ENCODE data around the gene PHF21B.

Gene PHF21B

DNA sequence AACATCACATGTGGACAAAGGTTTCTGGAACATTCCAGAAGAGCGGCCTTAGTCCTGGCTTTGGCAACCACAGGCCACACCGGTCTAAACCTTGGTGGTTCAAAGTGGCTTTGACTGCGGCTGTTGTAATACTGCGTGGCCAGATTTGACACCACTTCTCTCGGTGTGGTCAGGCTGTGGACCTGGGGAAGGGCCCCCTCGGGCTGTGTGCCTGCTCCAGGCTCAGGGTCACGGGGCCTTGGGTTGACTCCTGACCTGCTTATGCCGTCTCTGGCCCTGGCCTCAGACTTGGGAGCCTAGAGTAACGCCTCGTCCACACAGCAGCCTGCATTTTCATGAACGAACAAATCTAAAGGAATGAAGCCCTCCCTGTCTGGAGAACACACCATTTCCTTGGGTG is 118.0 kb downstream of the PHF21B start:
- no peak for DNase-seq

DNA sequence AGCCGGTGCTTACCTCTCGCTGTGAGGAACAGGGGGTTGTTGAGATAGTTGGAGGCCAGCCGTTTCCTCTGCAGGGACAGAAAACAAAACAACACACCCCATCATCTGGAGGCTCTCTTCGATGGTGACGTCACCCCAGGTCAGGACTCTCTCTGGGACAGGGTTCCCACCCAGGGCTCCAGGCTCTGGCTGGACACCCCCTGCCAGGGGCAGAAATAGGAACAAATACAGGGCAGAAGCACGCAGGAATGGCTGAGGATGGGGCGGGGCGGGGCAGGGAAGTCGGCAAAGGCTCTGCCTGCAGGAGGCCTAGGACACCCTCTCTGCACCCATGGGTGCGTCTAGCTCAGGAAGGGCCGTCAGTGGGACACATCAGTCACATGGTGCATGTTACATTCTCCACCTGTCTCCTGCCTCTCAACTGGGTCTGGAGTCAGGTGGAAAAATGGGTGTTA is 118.5 kb downstream of the PHF21B start:
- DNase-seq = no peak

DNA sequence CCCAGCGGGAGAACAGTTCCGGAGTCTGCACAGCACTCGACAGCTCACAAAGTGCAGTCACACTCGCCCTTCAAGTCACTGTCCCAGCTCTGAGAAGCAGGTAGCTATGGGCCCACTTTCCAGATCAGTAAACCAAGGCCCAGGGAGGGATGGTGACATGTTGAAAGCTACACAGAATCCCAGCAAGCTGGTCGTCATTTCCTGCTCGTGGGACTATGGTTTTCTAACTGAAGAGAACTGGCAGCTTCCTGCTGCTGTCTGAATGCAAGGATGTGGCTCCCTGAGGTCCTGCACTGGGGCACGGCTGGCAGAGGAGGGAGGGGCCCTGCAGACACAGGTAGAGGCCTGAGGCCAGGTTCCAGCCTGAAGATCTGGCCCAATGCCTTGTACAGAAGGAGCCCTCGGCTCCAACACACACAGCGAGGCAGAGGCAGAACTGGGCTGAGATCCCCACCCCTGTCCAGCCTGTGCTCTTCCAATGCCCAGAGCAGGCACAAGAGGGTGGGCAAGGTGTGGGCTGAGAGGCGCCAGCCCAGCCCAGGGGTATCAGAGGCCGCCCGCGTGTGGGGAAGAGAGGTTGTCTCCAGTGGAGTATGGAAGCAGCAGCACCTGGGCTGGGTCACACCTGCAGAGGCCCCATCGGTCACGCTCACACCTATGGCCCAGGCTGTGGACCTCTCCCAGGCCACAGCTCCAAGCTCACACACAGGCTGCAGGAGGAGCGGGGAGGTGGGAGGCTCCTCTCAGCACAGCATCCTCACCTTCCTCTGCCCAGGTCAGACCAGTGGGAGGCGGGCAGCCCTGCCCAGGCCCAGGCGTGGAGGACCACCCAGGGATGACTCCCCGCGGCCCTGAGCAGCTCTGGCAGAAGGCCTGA is 119.2 kb downstream of the PHF21B start:
- DNase-seq = no peak

DNA sequence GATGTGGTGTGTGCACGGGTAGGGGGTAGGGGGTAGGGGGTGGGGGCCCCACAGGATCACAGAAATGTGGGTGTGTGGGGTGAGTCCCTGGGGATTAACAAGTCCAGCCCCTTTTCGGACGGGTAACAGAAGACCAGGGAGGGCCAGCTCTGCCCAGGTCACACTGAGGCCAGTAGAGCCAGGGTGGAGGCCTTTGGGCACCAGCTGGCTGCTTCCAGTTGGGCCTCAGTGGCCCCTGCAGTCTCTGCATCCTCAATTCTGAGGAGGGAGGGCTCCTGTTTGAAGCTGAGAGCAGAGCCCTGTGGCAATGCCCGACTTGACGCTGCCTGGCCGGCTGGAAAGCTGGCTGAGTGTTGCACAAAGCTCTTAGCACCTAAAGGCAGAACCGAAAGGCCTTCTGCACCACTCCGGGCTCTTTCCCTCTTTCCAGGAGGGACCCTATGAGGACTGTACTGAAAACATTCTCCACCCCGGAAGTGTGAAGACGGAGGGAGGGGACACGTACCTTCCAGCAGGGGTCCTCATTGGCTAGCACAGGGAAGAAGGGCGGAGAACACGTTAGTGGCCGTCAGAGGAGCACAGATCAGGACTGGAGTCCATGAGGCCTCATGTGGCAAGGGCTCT is 120.4 kb downstream of the PHF21B start:
- no peak for DNase-seq

DNA sequence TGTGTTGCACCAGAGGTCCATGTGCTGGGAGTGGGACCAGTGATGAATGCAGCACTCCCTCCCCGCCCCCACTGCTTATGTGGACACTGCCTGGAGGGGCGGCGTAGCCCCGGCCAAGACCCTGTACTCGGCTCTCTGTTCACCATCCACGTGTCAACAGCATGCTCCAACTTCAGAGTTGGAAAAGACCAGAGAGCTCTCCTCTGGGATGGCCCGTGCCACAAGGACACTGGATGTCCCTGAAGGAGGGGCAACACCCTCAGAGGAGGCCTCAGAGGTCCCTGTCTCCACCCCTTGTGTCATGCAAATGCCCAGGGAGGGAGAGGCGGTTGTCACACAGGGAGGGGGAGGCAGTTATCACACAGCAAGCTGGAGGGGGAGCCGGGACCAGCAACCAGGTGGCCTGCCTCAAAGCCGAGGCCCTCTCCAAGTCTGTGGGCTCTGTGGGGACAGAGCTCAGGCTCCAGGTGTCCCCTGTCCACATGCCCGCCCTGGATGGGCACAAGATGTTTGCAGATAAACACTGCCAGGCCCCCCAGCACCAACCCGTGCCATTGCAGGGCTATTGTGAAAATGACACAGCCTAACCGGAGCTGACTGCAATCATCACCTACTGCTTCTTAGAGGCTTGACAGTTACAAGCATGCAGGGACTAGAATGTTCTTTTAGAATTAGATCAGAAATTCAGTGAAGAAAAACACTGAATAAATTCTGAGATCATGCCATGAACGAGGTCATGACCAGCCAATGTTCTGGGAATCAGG is 121.1 kb downstream of the PHF21B start:
- DNase-seq = no peak

DNA sequence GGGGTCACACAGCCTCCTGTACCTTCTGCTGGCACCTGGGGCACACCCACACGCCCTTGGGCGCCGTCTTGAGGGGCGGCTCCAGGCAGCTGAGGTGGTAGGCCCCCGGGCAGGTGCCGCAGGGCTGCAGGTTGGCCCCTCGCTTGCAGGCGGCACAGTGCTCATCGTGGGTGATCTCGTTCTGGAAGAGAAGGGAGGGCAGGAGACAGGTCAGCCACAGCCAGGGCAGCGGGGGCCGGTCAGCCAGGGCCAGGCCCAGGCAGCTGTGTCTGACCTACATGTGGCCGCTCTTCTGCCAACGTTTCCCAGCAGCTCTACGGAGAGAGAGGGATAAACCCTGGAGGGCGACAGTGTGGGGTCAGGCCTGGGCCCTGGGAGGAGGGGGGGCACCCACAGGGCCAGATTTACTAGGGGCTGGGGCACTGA is 121.9 kb downstream of the PHF21B start:
- DNase-seq = no peak

DNA sequence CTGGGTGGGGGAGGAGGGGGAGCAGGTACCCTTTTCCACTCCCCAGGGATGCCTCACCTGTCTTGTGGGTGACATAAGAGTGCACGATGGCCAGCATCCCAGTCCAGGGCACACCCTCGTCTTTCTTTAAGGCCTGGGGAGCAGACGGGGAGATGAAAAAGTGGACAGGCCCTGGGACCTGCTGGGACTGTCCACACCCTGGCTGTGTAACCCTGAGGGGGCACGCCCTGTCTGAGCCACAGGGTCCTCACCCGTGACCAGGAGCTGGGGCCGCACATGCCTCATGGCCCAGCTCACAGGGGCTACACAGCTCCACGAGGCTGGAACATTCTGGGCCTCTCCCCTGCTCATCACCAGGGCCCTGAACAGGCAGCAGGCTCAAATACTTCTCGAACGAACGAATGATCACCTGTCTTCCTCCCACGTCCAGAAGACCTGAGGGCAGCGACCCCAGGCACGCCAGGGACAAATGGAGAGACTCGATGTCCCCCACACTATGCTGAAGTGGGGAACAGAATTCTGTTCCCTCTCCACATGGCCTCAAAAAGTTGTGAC is 123.9 kb downstream of the PHF21B start:
- no peak for DNase-seq

DNA sequence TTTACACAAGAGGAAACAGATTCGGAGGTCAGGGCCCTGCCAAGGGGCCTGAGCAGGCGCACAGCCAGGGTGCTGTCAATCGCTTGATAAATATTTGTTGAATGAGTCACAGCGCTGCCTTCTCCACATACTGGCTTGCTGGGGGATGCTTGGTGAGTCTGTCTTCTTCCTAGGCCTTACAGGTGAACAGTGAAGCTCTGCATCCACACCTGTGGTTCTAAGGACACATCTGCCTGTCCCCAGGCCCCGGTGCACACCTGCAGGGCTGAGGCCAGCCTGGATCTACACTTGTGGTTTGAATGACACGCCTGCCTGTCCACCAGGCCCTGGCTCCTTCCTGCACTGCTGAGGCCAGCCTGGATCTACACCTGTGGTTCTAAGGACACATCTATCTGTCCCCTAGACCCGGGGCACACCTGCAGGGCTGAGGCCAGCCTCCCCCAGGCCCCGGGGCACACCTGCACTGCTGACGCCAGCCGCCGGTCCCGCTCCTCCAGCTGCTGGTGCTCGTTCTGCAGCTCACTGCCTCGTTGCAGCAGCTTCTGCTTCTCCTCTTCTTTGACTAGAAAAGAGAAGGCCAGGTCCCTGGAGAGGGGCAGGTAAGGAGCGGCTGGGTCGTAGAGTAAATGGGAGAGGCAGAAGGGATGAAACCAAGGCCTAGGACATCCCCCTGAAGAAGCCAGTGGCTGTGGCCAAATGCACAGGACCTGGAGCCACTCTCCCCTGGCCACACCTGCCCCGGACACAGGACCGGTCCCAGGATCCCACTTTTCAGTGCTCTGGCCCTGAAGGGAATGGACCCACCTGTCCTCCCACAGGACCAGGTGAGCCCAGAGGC is 124.6 kb downstream of the PHF21B start:
- no peak for DNase-seq

DNA sequence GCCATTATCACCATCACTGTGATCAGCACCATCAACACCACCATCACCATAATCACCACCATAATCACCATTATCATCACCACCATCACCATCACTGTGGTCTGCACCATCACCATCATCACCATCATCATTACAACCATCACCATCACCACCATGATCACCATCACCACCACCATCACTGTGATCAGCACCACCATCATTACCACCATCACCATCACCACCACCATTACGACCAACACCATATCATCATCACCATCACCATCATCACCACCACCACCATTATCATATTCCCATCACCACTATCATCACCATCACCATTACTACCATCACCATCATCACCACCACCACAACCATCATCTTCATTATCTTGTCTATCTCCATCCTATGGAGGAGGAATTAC is 125.2 kb downstream of the PHF21B start:
- DNase-seq = no peak

DNA sequence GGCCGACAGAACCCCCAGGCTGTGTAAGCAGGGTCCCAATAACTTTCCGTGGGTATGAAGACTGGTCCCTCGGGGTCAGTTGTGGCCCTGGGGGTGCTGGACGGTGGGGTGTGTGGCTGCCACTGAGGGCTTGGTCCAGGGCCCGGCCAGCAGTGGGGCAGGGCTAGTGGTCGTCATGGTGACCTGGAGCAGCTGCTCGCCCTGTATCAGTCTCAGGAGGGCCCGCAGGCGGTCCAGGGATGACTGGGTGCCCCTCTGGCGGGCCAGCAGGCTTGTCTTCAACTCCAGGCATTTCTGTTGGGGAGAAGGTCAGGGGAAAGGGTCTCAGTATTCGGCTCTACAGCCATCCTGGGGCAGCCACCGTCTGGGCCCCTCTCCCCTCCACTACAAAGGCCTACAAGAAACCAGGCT is 126.8 kb downstream of the PHF21B start:
- DNase-seq = no peak

DNA sequence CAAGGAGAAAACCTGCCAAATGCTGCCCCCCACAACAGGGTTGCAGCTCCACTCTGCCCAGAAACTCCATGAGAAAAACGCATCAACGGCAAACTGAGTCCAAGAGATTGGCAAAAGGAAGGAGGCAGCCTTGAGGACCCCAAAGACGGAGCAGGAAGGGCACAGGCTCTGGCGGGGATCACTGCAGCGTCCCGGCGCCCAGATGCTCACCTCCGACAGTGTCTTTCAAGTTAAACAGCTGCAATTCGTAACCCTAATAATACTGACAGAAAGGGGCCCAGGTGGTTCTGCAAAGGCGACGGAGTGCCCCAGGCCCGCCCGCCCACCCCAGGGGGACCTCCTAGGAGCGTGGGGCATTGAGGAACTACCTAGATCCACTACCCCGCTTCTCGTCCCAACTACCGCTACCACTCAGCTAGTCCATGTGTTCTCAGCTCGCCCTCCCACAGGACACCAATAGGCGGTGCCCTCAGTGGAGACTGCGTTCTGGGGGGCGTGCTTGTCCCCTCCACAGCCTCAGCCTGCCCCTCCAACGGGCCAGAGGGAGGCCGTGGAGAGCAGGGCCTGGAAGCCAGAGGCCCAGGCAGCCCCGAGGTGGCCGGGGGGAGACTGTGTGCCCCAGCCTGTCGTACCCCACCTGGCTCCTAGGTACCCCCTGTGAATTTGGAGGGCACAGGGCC is 127.4 kb downstream of the PHF21B start:
- DNase-seq = no peak

DNA sequence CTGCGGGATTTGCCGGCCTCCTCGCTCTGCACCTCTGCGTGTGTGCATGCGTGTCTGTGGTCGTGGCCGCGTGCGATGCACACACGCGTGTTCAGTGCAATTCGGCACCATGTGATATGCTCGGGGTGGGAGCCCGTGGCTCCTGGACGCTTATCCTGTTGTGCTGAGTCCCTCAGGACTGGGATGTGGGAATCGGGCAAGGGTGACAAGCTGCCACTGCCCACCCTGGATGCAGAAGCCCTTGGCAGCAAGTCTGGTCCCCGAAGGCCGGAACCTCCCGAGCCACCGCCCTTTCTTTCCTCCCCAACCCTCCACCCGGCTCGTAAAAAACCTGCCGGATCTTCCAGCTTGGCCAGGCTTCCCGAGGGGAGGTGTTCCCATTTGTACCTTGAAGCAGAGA is 128.2 kb downstream of the PHF21B start:
- no peak for DNase-seq

DNA sequence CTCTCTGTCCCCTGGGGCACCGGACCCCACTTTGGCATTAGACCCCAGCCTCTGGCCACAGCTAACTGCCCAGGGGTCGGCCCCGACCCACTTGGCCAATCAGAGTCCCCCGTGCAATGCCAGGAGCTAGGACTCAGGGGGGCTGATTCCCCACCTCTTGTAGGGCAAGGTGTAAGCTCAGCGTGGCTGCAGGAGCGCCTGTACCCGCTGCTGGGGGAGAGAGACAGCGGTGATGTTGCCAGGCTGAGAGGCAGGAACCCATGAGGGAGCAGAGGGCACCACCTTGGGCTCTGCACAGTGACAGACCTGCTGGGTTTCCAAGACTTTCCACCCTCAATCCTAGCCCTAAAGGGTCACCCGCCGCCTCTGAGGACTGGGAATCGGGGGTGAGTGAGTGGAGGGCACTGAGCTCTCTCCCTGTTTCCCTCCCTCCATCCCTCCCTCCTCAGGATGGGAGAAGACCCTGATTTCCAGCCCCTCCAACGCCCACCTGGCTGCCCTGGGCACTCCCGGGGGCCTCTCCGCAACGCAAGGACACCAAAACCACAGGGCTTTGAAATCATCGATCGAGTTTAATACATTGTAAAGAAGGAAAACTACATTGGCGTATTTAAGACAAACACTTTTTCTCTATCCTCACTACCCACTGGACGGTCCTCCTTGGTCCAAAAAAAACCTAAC is 129.1 kb downstream of the PHF21B start:
- DNase-seq = no peak

DNA sequence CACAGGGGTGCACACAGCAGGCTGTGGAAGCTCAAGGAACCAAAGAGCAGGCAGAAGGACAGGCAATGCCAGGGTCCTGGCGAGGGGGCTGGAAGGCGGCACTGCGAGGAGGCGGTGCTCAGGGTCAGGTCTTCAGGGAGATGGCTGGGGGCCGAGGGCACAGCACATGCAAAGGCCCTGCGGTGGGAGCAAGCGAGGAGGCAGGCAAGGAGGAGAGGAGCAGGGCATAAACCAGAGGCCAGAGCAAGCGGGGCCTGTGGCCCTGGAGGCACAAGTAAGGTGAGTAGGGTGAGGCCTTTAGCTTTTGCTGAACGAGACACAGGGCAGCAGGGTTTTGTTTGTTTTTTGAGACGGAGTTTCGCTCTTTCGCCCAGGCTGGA is 130.5 kb downstream of the PHF21B start:
- no peak for DNase-seq

DNA sequence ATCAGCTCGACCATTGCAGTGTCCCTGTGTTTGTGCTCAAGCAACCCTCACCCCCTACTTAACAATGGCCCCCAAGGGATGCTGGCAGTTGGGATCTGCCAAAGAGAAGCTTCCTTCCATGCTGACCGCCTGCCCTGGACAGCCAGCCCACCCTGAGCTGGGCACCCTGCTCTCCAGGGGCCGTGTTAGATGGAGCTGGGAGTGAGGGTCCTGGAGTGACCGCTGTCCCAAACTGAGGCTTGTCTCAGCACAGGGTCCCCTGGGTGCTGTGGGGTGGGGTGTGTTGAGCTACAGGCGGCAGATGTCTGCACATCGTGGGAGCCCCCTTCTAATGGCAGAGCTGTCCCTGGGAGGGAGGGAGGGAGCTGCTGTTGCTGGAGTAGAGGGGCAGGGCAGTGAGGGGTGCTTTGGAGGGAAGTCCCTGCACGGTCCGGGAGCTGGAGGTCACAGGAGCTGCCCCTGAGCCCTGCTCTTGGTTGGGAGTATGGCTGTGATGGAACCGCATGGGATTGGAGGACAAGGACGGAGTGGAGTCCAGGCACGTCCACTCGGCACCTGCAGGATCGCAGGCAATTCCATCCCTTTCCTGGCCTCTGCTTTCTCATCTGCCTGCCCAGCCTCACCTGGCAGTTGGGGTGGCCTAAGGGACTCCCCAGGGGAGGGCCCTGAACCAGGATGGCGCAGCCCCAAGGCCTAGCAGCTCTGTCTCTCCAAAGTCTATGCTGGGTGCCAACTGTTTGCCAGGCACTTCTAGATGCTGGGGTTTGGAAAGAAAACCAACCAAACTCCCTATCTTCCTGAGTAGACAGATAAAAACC is 131.1 kb downstream of the PHF21B start:
- no peak for DNase-seq

DNA sequence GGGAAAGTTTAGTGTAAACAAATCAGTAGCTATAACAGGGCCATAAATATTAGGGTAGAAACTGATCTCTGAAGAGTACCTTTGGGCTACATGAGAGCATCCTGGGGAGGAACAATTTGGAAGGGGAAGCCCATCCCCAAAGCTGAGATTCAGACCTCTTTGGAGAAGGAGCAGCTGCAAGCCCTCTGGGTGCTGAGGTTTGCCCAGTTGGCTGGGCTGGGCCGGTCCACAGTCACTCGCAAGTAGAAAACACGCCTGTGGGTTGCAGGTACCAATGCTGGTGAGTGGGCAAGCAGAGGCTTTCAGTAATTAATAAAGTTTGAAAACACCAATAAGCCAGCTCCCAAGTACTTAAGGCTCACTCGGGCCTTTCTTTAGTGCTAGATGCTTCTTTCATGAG is 132.9 kb downstream of the PHF21B start:
- no peak for DNase-seq

DNA sequence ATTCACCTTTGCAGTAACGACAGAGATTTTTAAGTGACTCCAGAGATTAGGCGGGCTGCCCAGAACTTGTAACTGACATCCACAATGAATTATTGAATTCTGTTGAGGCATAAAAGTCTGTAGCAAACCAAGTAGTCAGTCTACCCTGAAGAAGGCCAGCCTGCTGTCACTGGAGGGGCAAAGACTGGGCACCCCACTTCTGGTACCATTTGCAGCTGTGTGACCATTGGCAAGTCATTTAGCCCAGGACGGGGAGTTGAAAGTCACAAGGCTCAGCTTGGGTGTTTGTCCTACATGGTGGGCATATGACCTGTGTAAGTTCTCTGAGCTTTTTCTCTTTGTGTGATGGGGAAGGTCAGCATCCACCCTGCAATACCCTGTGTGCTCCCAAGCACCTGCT is 138.0 kb downstream of the PHF21B start:
- no peak for DNase-seq

DNA sequence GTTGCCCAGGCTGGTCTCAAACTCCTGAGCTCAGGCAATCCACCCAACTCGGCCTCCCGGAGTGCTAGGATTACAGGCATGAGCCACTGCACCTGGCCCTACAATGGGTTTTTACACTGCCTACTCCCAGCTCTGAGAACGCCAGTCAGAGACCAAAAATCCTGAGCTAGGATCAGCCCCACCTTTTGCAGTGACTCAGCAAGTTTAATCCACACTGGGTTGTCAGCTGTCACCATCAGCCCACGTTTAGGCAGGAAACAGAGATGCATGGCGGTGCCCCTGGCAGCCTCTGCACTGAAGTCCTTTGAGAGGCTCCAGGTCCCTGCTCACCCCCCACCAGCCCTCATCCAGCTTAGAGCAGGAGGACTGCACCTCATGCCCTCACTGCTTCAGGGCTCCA is 139.8 kb downstream of the PHF21B start:
- no peak for DNase-seq

DNA sequence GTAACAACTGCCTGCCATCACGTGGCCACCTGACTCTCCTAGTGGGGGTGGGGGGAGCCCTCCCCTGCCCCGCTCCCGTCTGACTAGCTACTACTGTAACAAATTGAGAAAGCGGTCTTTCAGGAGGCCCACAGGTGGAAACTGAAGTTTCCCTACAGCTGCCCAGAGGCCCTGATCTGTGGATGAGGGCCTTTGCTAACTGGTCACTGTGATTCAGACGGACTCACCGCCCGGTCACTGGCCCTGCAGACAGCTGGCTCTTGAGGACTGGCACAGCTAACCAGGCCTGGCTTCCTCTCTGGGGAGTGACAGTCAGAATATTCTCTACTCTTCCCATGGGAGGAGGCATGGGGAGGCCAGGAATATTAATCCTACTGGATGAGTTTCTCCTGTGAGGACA is 140.6 kb downstream of the PHF21B start:
- no peak for DNase-seq

All from activated effector memory CD4-positive, alpha-beta T cell treated with Interleukin-2 at 50 U/mL for 16 hours (primary cell).